ENCODE data around the gene CEMIP. TPM values are rescaled to one million over a fixed set of nuclear protein-coding genes. Genes with fewer than 3 reads are reported as not detected.

CEMIP gene
- total and polyA plus RNA-seq, 3 experiments from 2014 or later, result not detected

DNA sequence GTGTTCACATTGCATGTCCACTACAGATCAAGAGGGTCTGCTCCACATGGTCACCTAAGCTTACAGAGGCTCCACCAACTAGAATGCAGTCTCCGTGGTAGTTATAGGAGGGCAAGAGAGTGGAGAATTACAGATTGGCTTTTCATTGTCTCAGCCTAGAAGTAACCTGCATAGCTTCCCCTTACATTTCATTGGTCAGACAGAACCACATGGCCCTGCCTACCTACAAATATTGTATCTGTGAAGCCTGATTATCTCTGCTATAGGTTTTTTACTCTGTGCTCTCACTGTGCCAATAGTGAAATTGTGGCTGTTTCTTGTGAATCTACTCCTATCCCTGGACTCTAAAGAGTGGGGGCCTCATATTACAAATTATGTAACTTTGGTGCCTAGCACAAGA, 219.1 kb downstream of the CEMIP start:
- Mint-ChIP-seq H3K27ac (peak overlapping the region; percentile 25 to 92 (median 75)), H3K4me3 (peak overlapping the region in 5 of 7 donors; percentile 2 to 70 (median 30)), H3K36me3 (peaks cover 0 to 11% (median 0%) of the 10 kb centered on the region in 3 donors), H3K9me3 (peaks cover 0 to 2% (median 0%) of the 10 kb centered on the region in 5 donors), H3K27me3 (no peaks in the 10 kb centered on the region), H3K4me1 (peaks cover 20 to 28% (median 25%) of the 10 kb centered on the region in 3 donors)
- Histone ChIP-seq H3K4me3 (ENCODE audit: low read length) (no peak overlapping the region), H3K36me3 (ENCODE audit: insufficient read depth, low read length) (peaks cover 2% of the 10 kb centered on the region), H3K9me3 (ENCODE audit: low read length) (no peaks in the 10 kb centered on the region), H3K4me1 (ENCODE audit: insufficient read depth, low read length) (peaks cover 34% of the 10 kb centered on the region), H3K27ac (ENCODE audit: low read depth, low read length) (peak overlapping the region; percentile 29), H3K27me3 (ENCODE audit: insufficient read depth, low read length, poor library complexity, severe bottlenecking) (no peaks in the 10 kb centered on the region)
- POLR2A ChIA-PET, result no interaction called here
- CTCF ChIA-PET, result interaction anchor here (3.7 kb wide), 1 partner anchor 268 kb away, joined by 23 read pairs; no protein-coding TSS in a partner anchor
- DNase-seq, result no peak

DNA sequence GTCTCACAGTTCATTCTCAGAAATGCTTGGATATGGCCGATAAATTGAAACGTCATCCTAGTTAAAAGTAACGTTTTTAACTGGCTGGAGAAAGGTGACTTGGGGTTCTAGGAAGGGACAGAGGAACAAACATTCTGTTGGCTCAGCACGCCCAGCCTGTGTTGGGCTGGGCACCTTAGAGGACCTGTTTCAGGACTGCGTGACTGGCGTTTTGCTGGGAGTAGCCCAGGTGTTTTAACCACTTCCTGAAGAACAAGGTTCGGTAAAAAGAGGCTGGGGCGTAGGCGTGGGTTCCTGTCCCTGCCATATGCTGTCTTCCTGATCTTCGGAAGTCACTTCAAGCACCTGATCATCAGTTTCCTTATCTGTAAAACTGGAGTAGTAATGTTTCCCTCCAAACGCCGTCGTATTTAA, 220.5 kb downstream of the CEMIP start:
- Mint-ChIP-seq H3K9me3 (peaks cover 0 to 2% (median 0%) of the 10 kb centered on the region in 5 donors), H3K36me3 (peaks cover 4 to 24% (median 4%) of the 10 kb centered on the region in 3 donors), H3K27ac (peak overlapping the region; percentile 92 to 99 (median 99)), H3K4me3 (peak overlapping the region; percentile 93 to 99 (median 98)), H3K27me3 (no peaks in the 10 kb centered on the region), H3K4me1 (peaks cover 33 to 41% (median 39%) of the 10 kb centered on the region in 3 donors)
- peak overlapping the region; percentile 93 for H3K27ac ChIP-seq (ENCODE audit: low read depth, low read length)
- ChIA-PET CTCF (interaction anchor here (3.7 kb wide), 1 partner anchor 267 kb away, joined by 23 read pairs; no protein-coding TSS in a partner anchor), POLR2A (interaction anchor here (0.7 to 4.0 kb wide), 2 partner anchors 9 to 267 kb away, joined by 5 to 29 read pairs; no protein-coding TSS in a partner anchor)
- peaks cover 46% of the 10 kb centered on the region for H3K4me1 ChIP-seq (ENCODE audit: insufficient read depth, low read length)
- H3K36me3 ChIP-seq (ENCODE audit: insufficient read depth, low read length), result peaks cover 11% of the 10 kb centered on the region
- H3K9me3 ChIP-seq (ENCODE audit: low read length), result no peaks in the 10 kb centered on the region
- H3K27me3 ChIP-seq (ENCODE audit: insufficient read depth, low read length, poor library complexity, severe bottlenecking), result no peaks in the 10 kb centered on the region
- peak overlapping the region; percentile 96 for H3K4me3 ChIP-seq (ENCODE audit: low read length)
- peak; percentile 23 to 64 (median 55) for DNase-seq

DNA sequence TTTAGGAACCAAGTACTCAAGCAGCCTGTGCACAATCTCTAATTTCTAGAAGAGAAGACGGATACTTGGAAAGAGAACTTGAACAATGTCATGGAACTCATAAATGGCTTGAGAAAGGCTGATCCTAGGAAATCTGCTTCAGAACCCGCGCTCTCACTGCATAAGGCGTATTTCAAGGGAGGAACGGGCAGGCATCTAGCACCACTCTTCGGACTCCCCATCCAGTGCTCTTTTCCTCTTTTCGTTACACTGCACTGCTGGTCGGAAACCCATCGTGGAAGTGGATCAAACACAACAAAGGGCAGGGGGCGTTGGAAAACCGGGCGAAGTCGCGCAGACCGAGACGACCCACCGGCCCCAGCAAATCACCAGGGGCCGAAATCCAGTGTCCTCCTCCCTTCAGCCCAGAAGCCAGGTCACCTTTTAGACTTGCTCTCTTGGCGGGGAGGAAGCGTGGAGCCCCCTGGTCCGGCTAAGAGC, 221.0 kb downstream of the CEMIP start:
- H3K4me1 Mint-ChIP-seq, result peaks cover 39 to 47% (median 45%) of the 10 kb centered on the region in 3 donors
- ChIA-PET POLR2A (interaction anchor here (2.2 to 4.0 kb wide), 2 partner anchors 9 to 266 kb away, joined by 5 to 29 read pairs; no protein-coding TSS in a partner anchor), CTCF (interaction anchor here (0.9 to 3.7 kb wide), 2 partner anchors 30 to 266 kb away, joined by 3 to 23 read pairs; no protein-coding TSS in a partner anchor)
- H3K36me3 Mint-ChIP-seq, result peaks cover 4 to 27% (median 4%) of the 10 kb centered on the region in 3 donors
- Histone ChIP-seq H3K27ac (ENCODE audit: low read depth, low read length) (peak overlapping the region; percentile 93), H3K9me3 (ENCODE audit: low read length) (no peaks in the 10 kb centered on the region), H3K27me3 (ENCODE audit: insufficient read depth, low read length, poor library complexity, severe bottlenecking) (no peaks in the 10 kb centered on the region), H3K4me1 (ENCODE audit: insufficient read depth, low read length) (peaks cover 46% of the 10 kb centered on the region), H3K4me3 (ENCODE audit: low read length) (peak overlapping the region; percentile 96), H3K36me3 (ENCODE audit: insufficient read depth, low read length) (peaks cover 11% of the 10 kb centered on the region)
- peak overlapping the region; percentile 92 to 99 (median 99) for H3K27ac Mint-ChIP-seq
- no peaks in the 10 kb centered on the region for H3K27me3 Mint-ChIP-seq
- DNase-seq, result no peak
- peak overlapping the region; percentile 93 to 99 (median 98) for H3K4me3 Mint-ChIP-seq
- peaks cover 0 to 2% (median 0%) of the 10 kb centered on the region in 5 donors for H3K9me3 Mint-ChIP-seq

DNA sequence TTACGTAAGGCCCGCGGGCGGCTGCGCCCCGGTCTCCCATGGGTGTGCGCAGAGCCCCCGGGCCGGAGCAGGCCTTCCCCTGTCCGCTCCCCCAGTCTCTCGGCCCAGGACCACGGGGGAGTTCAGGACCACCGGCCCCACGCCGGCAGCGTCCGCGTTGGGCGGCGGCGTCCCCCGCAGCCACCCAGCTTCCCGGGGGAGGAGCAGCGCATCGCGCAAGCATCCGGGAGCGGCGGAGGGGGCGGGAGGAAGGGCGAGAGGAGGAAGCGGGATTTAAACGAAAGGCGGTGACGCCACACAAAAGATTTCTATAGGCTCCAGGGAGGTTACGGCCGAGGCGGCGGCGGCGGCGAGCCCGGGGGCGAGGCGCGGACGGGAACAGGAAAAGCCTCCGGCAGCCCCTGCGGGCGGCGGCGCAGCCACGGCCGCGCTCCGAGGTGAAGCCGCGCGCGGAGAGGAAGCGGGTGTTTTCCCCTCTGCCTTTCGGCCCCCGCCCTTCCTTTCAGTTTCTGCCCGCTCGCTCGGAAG, 221.5 kb downstream of the CEMIP start, which contains the start of gene TLNRD1:
TLNRD1 (plus strand) TSS at position 300 of the 528 bp plus-strand sequence. CDS start 1,349 bp downstream, outside the sequence.
- no peaks in the 10 kb centered on the region for H3K27me3 ChIP-seq (ENCODE audit: insufficient read depth, low read length, poor library complexity, severe bottlenecking)
- ChIA-PET POLR2A (interaction anchor here (1.0 to 4.0 kb wide), 3 partner anchors 10 to 322 kb away, joined by 3 to 29 read pairs (median 5); no protein-coding TSS in a partner anchor), CTCF (interaction anchor here (0.9 to 1.9 kb wide), 5 partner anchors 12 to 108 kb away, joined by 3 to 8 read pairs (median 3); no protein-coding TSS in a partner anchor)
- H3K4me1 ChIP-seq (ENCODE audit: insufficient read depth, low read length), result peaks cover 46% of the 10 kb centered on the region
- peak within 1 kb of the TSS; percentile 93 for H3K27ac ChIP-seq (ENCODE audit: low read depth, low read length)
- no peaks in the 10 kb centered on the region for H3K9me3 ChIP-seq (ENCODE audit: low read length)
- peak; percentile 72 to 88 (median 82) for DNase-seq
- peak within 1 kb of the TSS; percentile 93 to 99 (median 98) for H3K4me3 Mint-ChIP-seq
- peaks cover 44 to 52% (median 50%) of the 10 kb centered on the region in 3 donors for H3K4me1 Mint-ChIP-seq
- peak within 1 kb of the TSS; percentile 92 to 99 (median 99) for H3K27ac Mint-ChIP-seq
- peaks cover 4 to 29% (median 4%) of the 10 kb centered on the region in 3 donors for H3K36me3 Mint-ChIP-seq
- H3K36me3 ChIP-seq (ENCODE audit: insufficient read depth, low read length), result peaks cover 11% of the 10 kb centered on the region
- peak within 1 kb of the TSS; percentile 96 for H3K4me3 ChIP-seq (ENCODE audit: low read length)
- no peaks in the 10 kb centered on the region for H3K27me3 Mint-ChIP-seq
- H3K9me3 Mint-ChIP-seq, result peaks cover 0 to 2% (median 0%) of the 10 kb centered on the region in 5 donors

Other genes starting within 250 kb of the CEMIP start
- gene ABHD17C, start 84.1 kb upstream of the CEMIP start, total RNA-seq, result 1 to 10 TPM; 5.6 to 6.3 TPM
- 3.1 TPM for gene ABHD17C, start 84.1 kb upstream of the CEMIP start, polyA plus RNA-seq
- 10 to 100 TPM; 25.7 to 30.5 TPM for gene MESD, start 210.4 kb downstream of the CEMIP start, total RNA-seq
- 35.5 TPM for gene MESD, start 210.4 kb downstream of the CEMIP start, polyA plus RNA-seq
- 10 to 100 TPM; 35.9 to 38.6 TPM for gene TLNRD1, start 221.6 kb downstream of the CEMIP start, total RNA-seq
- 6.3 TPM for gene TLNRD1, start 221.6 kb downstream of the CEMIP start, polyA plus RNA-seq

All from CD8-positive, alpha-beta memory T cell (primary cell).